ENCODE results near the gene AIFM3.

Gene AIFM3, protein sequence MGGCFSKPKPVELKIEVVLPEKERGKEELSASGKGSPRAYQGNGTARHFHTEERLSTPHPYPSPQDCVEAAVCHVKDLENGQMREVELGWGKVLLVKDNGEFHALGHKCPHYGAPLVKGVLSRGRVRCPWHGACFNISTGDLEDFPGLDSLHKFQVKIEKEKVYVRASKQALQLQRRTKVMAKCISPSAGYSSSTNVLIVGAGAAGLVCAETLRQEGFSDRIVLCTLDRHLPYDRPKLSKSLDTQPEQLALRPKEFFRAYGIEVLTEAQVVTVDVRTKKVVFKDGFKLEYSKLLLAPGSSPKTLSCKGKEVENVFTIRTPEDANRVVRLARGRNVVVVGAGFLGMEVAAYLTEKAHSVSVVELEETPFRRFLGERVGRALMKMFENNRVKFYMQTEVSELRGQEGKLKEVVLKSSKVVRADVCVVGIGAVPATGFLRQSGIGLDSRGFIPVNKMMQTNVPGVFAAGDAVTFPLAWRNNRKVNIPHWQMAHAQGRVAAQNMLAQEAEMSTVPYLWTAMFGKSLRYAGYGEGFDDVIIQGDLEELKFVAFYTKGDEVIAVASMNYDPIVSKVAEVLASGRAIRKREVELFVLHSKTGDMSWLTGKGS

DNA sequence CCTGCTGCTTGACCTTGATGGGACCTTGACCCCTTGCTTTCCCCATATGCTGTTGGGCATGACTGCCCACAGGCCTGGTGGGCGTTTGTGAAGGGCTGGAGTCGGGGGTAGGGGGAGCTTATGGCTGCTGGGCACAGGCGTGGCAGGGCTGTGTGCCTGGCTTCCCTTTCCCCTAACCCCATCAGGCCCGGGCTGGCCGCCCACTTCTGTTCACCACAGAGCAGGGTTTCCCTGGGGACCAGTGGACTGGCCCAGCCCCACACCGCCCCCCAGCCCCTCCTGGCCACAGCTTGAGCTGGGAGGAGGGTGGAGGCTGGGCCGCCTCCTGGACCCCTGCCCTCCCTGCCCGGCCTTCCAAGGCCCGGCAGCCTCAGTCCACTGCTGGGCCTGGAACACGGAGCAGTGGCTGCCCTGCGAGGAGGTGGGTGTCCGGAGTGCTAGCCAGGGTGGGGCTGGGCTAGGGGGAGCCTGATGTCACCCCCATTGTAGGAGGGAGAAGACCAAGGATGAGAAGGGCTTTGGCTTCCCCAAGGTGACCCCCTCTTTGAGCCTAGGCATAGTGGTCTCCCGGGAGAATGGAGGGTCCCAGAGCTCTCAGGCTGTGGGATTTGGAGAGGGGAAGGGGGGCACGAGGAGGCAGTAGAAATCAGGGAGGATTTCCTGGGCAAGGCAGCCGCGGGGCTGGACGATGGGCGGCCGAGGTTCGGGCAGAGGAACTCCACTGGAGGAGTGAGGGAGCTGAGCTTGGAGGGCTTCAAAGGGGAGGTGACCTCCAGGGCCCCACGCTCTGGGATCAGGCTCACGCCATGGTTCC is at the start of gene AIFM3:
AIFM3 (plus strand) TSS at position 373 of the 814 bp plus-strand sequence. CDS start 690 bp downstream, outside the sequence.
- no peak for DNase-seq (ENCODE audit: extremely low read depth, low read depth)
- TF ChIP-seq, protein P1, sequence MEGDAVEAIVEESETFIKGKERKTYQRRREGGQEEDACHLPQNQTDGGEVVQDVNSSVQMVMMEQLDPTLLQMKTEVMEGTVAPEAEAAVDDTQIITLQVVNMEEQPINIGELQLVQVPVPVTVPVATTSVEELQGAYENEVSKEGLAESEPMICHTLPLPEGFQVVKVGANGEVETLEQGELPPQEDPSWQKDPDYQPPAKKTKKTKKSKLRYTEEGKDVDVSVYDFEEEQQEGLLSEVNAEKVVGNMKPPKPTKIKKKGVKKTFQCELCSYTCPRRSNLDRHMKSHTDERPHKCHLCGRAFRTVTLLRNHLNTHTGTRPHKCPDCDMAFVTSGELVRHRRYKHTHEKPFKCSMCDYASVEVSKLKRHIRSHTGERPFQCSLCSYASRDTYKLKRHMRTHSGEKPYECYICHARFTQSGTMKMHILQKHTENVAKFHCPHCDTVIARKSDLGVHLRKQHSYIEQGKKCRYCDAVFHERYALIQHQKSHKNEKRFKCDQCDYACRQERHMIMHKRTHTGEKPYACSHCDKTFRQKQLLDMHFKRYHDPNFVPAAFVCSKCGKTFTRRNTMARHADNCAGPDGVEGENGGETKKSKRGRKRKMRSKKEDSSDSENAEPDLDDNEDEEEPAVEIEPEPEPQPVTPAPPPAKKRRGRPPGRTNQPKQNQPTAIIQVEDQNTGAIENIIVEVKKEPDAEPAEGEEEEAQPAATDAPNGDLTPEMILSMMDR (IDR thresholded peaks at IDR 0.05; ENCODE audit: low read depth, low read length, missing control alignments), result no peak
- no peak within 1 kb of the TSS for H3K4me3 ChIP-seq (replicated peaks; ENCODE audit: low read depth, low read length)

DNA sequence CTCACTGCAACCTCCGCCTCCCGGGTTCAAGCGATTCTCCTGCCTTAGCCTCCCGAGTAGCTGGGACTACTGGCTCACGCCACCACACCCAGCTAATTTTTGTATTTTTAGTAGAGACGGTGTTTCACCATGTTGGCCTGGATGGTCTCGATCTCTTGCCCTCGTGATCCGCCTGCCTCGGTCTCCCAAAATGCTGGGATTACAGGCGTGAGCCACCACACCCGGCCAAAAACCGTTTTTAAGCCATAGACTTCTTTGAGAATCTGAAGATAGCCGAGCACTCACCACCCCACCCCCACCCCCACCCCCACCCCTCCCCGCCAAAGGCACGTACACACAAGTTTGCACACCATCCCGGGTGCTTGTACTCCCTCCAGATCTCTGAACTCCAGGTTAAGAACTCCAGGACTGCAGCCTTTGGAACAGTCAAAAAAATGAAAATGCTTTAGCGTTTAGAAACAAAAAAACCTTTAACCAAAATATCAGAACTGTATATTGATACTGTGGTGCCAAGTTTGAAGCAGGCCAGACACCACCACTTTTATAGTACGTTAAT is 48.3 kb upstream of the AIFM3 start:
- H3K4me3 ChIP-seq (replicated peaks; ENCODE audit: low read depth, low read length), result peak overlapping the region; percentile 99
- TF ChIP-seq, protein P1 (IDR thresholded peaks at IDR 0.05; ENCODE audit: low read depth, low read length, missing control alignments), result no peak
- no peak for DNase-seq (ENCODE audit: extremely low read depth, low read depth)

DNA sequence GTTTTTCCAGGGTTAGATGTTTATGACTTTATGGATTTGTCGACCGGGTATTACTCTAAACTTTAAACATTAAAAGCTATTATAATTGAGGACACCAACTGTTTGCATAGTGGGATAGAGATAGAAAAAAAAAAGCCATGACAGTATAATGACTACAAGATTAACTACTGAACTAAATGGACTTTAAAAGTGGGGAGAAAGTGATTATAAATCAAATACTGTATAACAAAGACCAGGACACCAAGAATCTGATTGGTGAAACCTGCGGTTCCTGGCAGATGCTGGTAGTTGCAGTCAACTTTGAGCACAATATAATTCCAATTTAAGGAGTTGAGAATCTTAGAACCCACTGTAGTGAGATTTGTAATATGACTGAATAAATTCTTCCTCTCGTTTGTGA is 47.3 kb upstream of the AIFM3 start:
- TF ChIP-seq, protein P1 (IDR thresholded peaks at IDR 0.05; ENCODE audit: low read depth, low read length, missing control alignments), result no peak
- peak overlapping the region; percentile 99 for H3K4me3 ChIP-seq (replicated peaks; ENCODE audit: low read depth, low read length)
- no peak for DNase-seq (ENCODE audit: extremely low read depth, low read depth)

DNA sequence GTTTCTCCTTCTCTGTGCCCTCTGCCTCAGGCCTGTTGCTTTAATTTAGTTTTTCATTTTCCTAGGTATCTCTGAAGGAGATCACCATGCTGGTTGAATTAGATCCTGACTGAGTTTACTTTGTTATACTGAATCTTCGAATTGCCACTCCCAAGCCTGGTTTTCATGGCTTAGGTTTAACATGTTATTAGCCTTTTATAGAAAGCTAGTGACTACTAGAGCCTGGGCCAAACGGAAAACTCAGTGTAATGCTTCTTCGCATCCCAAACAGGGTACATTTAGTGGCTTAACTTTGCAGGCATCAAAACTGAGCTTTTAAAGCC is 46.2 kb upstream of the AIFM3 start:
- H3K4me3 ChIP-seq (replicated peaks; ENCODE audit: low read depth, low read length), result peak overlapping the region; percentile 99
- TF ChIP-seq, protein P1 (IDR thresholded peaks at IDR 0.05; ENCODE audit: low read depth, low read length, missing control alignments), result no peak
- DNase-seq (ENCODE audit: extremely low read depth, low read depth), result no peak

DNA sequence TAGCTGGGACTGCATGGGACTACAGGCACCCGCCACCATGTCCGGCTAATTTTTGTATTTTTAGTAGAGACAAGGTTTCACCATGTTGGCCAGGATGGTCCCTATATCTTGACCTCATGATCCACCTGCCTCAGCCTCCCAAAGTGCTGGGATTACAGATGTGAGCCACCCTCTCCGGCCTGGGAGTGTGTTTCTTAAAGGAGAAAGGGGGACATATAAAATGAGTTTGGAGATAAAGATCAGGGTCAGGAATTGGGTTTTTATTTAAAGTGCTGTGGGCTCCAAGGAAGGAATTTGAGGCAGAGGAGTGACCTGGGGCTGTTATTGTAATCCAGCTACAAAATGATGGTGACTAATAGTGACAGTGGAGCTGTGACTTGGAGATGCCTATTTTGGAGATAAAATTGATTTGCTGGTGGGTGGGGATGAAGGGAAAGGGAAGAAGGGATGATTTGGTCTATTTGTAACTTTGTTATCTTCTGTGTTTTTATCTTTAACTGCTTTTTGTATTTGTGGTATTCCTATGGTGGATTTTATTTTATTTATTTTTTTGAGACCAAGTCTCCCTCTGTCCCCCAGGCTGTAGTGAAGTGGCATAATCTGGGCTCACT is 44.8 kb upstream of the AIFM3 start:
- H3K4me3 ChIP-seq (replicated peaks; ENCODE audit: low read depth, low read length), result no peak overlapping the region
- no peak for DNase-seq (ENCODE audit: extremely low read depth, low read depth)
- TF ChIP-seq, protein P1 (IDR thresholded peaks at IDR 0.05; ENCODE audit: low read depth, low read length, missing control alignments), result no peak

DNA sequence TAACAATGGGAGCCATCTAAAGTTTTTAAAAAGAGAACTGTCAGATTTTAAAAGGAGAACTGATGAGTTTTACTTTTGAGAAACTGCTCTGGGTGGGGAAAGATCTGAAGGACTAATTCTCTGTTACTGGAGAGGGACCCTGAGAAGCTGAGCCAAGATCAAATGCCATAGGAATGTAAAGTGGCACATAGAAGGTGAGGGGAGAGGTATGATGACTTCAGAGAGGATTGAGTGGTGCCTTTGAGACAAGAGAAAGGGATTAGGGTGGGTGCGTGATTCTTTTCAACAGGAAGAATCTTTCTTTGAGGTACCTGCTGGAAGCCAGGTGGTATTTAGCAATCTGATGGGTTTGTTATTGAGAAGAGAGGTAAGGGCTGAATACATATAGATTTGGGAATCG is 40.8 kb upstream of the AIFM3 start:
- no peak for DNase-seq (ENCODE audit: extremely low read depth, low read depth)
- H3K4me3 ChIP-seq (replicated peaks; ENCODE audit: low read depth, low read length), result no peak overlapping the region
- TF ChIP-seq, protein P1 (IDR thresholded peaks at IDR 0.05; ENCODE audit: low read depth, low read length, missing control alignments), result no peak
